ENCODE data around the gene SLC2A5. TPM values are rescaled to one million over a fixed set of nuclear protein-coding genes. Genes with fewer than 3 reads are reported as not detected.
A peak's percentile ranks its signal among the peaks of the same experiment; 100 is the strongest.

The SLC2A5 gene
- total and polyA plus RNA-seq, 9 of the 15 experiments (the other 6 are each of a cell fraction or from before 2014, with no cell fraction given) = 0.08 TPM; not detected in 8

DNA sequence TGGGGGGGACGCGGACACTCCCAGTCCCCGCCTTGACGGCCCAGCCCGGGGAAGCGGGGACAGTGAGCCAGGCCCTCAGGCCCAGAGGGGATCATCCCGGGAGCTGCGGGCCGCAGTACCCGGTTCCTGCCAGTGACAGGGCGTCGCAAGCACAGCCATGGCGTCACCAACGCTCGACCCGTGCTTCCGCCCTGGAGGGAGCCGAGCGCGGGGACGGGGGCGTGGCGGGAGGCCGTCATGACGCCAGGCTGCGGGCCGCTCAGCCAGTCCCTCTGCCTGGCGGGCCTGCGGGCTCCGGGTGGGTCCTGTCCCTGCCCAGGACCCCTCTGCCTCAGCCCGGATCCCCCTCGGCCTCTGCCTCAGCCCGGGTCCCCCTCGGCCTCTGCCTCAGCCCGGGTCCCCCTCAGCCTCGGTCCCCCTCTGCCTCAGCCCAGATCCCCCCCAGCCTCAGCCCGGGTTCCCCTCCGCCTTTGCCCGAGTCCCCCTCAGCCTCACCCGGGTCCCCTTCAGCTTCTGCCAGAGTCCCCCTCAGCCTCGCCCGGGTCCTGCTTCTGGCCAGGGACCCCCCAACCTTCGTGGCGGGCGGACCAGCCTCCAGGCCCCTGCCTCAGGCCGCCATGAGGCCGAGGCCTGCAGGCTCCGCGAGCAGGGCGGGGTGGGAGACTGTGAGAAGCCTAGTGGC, 2.3 kb upstream of the SLC2A5 start (continued):
- TF ChIP-seq ZEB2 (IDR thresholded peaks at IDR 0.05) (no peak), RCOR1 (IDR thresholded peaks at IDR 0.05; ENCODE audit: borderline replicate concordance in 1 of 2, low read depth in 2 of 2, low read length in 2 of 2) (no peak), NR3C1 (CRISPR knock-in tag; IDR thresholded peaks at IDR 0.05) (no peak), GATAD2A (IDR thresholded peaks at IDR 0.05) (no peak), MEIS2 (IDR thresholded peaks at IDR 0.05; ENCODE audit: partially characterized antibody) (peak; percentile 0), STAG1 (CRISPR knock-in tag; IDR thresholded peaks at IDR 0.05; ENCODE audit: borderline replicate concordance) (no peak), PTTG1 (tag; IDR thresholded peaks at IDR 0.05; ENCODE audit: low read depth) (no peak), KLF1 (tag; IDR thresholded peaks at IDR 0.05) (no peak), CREBBP (IDR thresholded peaks at IDR 0.05; ENCODE audit: low read depth, low read length) (no peak), HSF4 (CRISPR knock-in tag; IDR thresholded peaks at IDR 0.05; ENCODE audit: borderline replicate concordance) (no peak), HLTF (IDR thresholded peaks at IDR 0.05) (no peak), NFE2L1 (tag; IDR thresholded peaks at IDR 0.05; ENCODE audit: borderline replicate concordance, low read depth) (no peak), FIP1L1 (IDR thresholded peaks at IDR 0.05; ENCODE audit: low read depth, low read length, poor library complexity, severe bottlenecking) (no peak), ZFP1 (CRISPR knock-in tag; IDR thresholded peaks at IDR 0.05) (no peak)
- TF ChIP-seq, protein P1, sequence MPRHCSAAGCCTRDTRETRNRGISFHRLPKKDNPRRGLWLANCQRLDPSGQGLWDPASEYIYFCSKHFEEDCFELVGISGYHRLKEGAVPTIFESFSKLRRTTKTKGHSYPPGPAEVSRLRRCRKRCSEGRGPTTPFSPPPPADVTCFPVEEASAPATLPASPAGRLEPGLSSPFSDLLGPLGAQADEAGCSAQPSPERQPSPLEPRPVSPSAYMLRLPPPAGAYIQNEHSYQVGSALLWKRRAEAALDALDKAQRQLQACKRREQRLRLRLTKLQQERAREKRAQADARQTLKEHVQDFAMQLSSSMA (CRISPR knock-in tag; IDR thresholded peaks at IDR 0.05) = no peak
- TF ChIP-seq, protein P2, sequence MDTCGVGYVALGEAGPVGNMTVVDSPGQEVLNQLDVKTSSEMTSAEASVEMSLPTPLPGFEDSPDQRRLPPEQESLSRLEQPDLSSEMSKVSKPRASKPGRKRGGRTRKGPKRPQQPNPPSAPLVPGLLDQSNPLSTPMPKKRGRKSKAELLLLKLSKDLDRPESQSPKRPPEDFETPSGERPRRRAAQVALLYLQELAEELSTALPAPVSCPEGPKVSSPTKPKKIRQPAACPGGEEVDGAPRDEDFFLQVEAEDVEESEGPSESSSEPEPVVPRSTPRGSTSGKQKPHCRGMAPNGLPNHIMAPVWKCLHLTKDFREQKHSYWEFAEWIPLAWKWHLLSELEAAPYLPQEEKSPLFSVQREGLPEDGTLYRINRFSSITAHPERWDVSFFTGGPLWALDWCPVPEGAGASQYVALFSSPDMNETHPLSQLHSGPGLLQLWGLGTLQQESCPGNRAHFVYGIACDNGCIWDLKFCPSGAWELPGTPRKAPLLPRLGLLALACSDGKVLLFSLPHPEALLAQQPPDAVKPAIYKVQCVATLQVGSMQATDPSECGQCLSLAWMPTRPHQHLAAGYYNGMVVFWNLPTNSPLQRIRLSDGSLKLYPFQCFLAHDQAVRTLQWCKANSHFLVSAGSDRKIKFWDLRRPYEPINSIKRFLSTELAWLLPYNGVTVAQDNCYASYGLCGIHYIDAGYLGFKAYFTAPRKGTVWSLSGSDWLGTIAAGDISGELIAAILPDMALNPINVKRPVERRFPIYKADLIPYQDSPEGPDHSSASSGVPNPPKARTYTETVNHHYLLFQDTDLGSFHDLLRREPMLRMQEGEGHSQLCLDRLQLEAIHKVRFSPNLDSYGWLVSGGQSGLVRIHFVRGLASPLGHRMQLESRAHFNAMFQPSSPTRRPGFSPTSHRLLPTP (IDR thresholded peaks at IDR 0.05; ENCODE audit: borderline replicate concordance, extremely low read depth, insufficient read length) = no peak
- TF ChIP-seq, protein P3, sequence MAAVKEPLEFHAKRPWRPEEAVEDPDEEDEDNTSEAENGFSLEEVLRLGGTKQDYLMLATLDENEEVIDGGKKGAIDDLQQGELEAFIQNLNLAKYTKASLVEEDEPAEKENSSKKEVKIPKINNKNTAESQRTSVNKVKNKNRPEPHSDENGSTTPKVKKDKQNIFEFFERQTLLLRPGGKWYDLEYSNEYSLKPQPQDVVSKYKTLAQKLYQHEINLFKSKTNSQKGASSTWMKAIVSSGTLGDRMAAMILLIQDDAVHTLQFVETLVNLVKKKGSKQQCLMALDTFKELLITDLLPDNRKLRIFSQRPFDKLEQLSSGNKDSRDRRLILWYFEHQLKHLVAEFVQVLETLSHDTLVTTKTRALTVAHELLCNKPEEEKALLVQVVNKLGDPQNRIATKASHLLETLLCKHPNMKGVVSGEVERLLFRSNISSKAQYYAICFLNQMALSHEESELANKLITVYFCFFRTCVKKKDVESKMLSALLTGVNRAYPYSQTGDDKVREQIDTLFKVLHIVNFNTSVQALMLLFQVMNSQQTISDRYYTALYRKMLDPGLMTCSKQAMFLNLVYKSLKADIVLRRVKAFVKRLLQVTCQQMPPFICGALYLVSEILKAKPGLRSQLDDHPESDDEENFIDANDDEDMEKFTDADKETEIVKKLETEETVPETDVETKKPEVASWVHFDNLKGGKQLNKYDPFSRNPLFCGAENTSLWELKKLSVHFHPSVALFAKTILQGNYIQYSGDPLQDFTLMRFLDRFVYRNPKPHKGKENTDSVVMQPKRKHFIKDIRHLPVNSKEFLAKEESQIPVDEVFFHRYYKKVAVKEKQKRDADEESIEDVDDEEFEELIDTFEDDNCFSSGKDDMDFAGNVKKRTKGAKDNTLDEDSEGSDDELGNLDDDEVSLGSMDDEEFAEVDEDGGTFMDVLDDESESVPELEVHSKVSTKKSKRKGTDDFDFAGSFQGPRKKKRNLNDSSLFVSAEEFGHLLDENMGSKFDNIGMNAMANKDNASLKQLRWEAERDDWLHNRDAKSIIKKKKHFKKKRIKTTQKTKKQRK (IDR thresholded peaks at IDR 0.05; ENCODE audit: borderline replicate concordance, low read depth, low read length) = no peak
